B cell (primary cell): ENCODE data around the gene C6orf136. TPM values are rescaled to one million over a fixed set of nuclear protein-coding genes. Genes with fewer than 3 reads are reported as not detected.

Experiments used
- ATAC-seq: fragments of 200-7000 bp; cut with Tn5 transposase; one replicate; pipeline ENCODE4 v1.10.0; 2021; ENCODE audit warnings: low read depth, mild to moderate bottlenecking, moderate number of reproducible peaks, moderate library complexity
- CTCF ChIA-PET: fragments of 350-600 bp; sonication (Branson Sonifier 250); formaldehyde crosslinking; loops from one replicate; lab custom pipeline; 2021; ENCODE audit warnings: antibody characterized with exemption, inconsistent platforms; lab: Charles Lee
- POLR2A ChIA-PET: fragments of 350-600 bp; sonication (Branson Sonifier 250); formaldehyde crosslinking; loops from one replicate; lab custom pipeline; 2021; ENCODE audit warnings: antibody characterized with exemption; lab: Charles Lee
- DNase-seq: peaks from one replicate; pipeline ENCODE4 v3.0.0; 2013
- H2AFZ ChIP-seq: 2 replicates; pipeline ENCODE4 v1.6.1; 2012; ENCODE audit warnings: mild to moderate bottlenecking, low read depth, low read length; ENCODE audit not compliant: insufficient read depth, poor library complexity, severe bottlenecking
- H3K27ac ChIP-seq, 2 donors: 1 replicate in 1 of 2; 2 replicates in 1 of 2; pipeline ENCODE4 v1.5.1; 2012 to 2013; ENCODE audit warnings: low read length in 2 of 2, mild to moderate bottlenecking in 2 of 2, moderate library complexity in 1 of 2
- H3K27me3 ChIP-seq, 4 experiments: fragments of 200-600 bp in 1 of 4; sonication (generic) in 1 of 4; replicated peaks in 1 of 4; 1 replicate in 2 of 4; 2 replicates in 2 of 4; pipeline versions ENCODE4 v1.6.1 to v1.7.0; 2013 to 2016; ENCODE audit warnings: low read length in 3 of 4, mild to moderate bottlenecking in 2 of 4, mixed read lengths in 1 of 4, moderate library complexity in 1 of 4; ENCODE audit not compliant: insufficient read depth in 4 of 4, control insufficient read depth in 3 of 4; ENCODE audit errors: control extremely low read depth in 1 of 4
- H3K36me3 ChIP-seq, 2 experiments: replicated peaks in 1 of 2; 1 replicate in 1 of 2; 2 replicates in 1 of 2; pipeline versions ENCODE4 v1.6.1 to v1.7.1; 2013; ENCODE audit warnings: low read length in 1 of 2; ENCODE audit not compliant: insufficient read depth in 2 of 2, control insufficient read depth in 1 of 2; ENCODE audit errors: control extremely low read depth in 1 of 2, extremely low read depth in 1 of 2
- H3K4me1 ChIP-seq, 2 donors: fragments of 200-600 bp in 1 of 2; sonication (generic) in 1 of 2; 1 replicate in 1 of 2; 2 replicates in 1 of 2; pipeline versions ENCODE4 v1.5.1 to v1.6.1; 2013 to 2017; ENCODE audit warnings: low read length in 2 of 2; ENCODE audit not compliant: control insufficient read depth in 2 of 2, insufficient read depth in 2 of 2
- H3K4me2 ChIP-seq: replicated peaks from 2 replicates; pipeline ENCODE3; 2012; ENCODE audit warnings: mild to moderate bottlenecking, low read depth, low read length; ENCODE audit not compliant: poor library complexity, severe bottlenecking
- H3K4me3 ChIP-seq, 5 experiments: fragments of 200-600 bp in 1 of 5; sonication (generic) in 1 of 5; 1 replicate in 3 of 5; 2 replicates in 2 of 5; pipeline versions ENCODE4 v1.5.1 to v1.7.0; 2011 to 2016; ENCODE audit warnings: low read length in 4 of 5, mild to moderate bottlenecking in 4 of 5, low read depth in 2 of 5, control low read depth in 1 of 5, moderate library complexity in 1 of 5; ENCODE audit not compliant: insufficient read depth in 1 of 5; ENCODE audit errors: control extremely low read depth in 1 of 5, extremely low read depth in 1 of 5
- H3K79me2 ChIP-seq: fragments of 200-600 bp; sonication (generic); one replicate; pipeline ENCODE4 v1.6.0; 2016; ENCODE audit warnings: low read length; ENCODE audit not compliant: control insufficient read depth, insufficient read depth
- H3K9ac ChIP-seq: fragments of 200-600 bp; sonication (generic); 2 replicates; pipeline ENCODE4 v1.6.1; 2017; ENCODE audit warnings: mild to moderate bottlenecking, low read length, moderate library complexity
- H3K9me3 ChIP-seq, 3 donors: one replicate each; pipeline versions ENCODE4 v1.6.1 to v1.7.1; 2013; ENCODE audit warnings: low read length in 2 of 3; ENCODE audit not compliant: control insufficient read depth in 2 of 3, insufficient read depth in 1 of 3; ENCODE audit errors: control extremely low read depth in 1 of 3
- H4K20me1 ChIP-seq: 2 replicates; pipeline ENCODE4 v1.6.0; 2012; ENCODE audit warnings: mild to moderate bottlenecking, low read length; ENCODE audit not compliant: insufficient read depth, control insufficient read depth, poor library complexity, severe bottlenecking
- H3K27ac Mint-ChIP-seq: one replicate; pipeline ENCODE4 v1.8.0; 2021; ENCODE audit warnings: mixed read lengths
- H3K27me3 Mint-ChIP-seq: one replicate; pipeline ENCODE4 v1.8.0; 2021; ENCODE audit warnings: mixed read lengths
- H3K4me1 Mint-ChIP-seq: one replicate; pipeline ENCODE4 v1.8.0; 2021; ENCODE audit warnings: mixed read lengths
- H3K4me3 Mint-ChIP-seq: one replicate; pipeline ENCODE4 v1.8.0; 2021; ENCODE audit warnings: mixed read lengths
- H3K9me3 Mint-ChIP-seq: one replicate; pipeline ENCODE4 v1.8.0; 2022; ENCODE audit warnings: mixed read lengths; ENCODE audit not compliant: insufficient read depth
- EZH2 ChIP-seq: IDR thresholded peaks from 2 replicates; pipeline ENCODE4 v1.6.1; 2012; ENCODE audit warnings: borderline replicate concordance, low read depth, mild to moderate bottlenecking, moderate library complexity, low read length; ENCODE audit not compliant: insufficient read depth, poor library complexity, severe bottlenecking
- WGBS: methylation state at CpG from one replicate; pipeline ENCODE4 v1.1.5; 2013; ENCODE audit warnings: missing lambda C conversion rate; ENCODE audit not compliant: insufficient coverage; 5-methylcytosine and 5-hydroxymethylcytosine counted together
- intact Hi-C: fragments of 100-400 bp; cut with micrococcal nuclease; formaldehyde crosslinking; loops from one replicate; pipeline ENCODE4 v1.10.0; 2022
- polyA plus RNA-seq: library from polyadenylated mRNA; depleted of rRNA; stranded (reverse); fragments of >200 nt; gene quantifications from 2 replicates; pipeline ENCODE4 v1.2.3, GENCODE V29; 2012
- total RNA-seq, 2 donors: library from RNA; stranded (reverse); fragments of 120-200 nt in 1 of 2; gene quantifications; 1 replicate in 1 of 2; 2 replicates in 1 of 2; pipeline versions ENCODE4 v1.2.3 to v1.2.4, GENCODE V29; 2013 to 2022
- TF ChIP-seq, protein P1 (sequence below): fragments of 200-600 bp; IDR thresholded peaks from one replicate; pipeline ENCODE4 v1.8.0; 2022; ENCODE audit warnings: antibody characterized with exemption, mild to moderate bottlenecking

The C6orf136 gene
- total and polyA plus RNA-seq, 2 donors (not counting 1 experiment from before 2014, with no cell fraction given) = 36.6 to 37.2 TPM

DNA sequence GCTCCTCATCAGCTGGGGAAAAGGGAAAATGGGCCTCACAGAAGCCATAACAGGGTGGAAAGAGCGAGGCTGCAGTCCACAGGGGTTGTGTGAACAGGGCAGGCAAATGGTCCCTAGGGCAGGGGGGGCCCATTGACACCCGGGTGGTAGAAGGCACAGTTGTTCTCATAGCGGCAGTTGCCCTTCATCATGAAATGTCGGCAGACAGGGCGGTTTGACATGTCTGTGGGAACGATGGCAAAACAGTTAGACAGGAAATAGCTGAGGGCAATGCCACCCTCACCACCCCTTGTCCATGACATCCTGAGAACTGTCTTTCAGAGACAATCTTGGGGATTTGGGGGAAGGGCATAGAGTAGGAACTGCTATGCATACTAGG lies 45.5 kb upstream of the C6orf136 start:
- POLR2A ChIA-PET = interaction anchor here (1.1 kb wide), 1 partner anchor 13 kb away, joined by 5 read pairs; no protein-coding TSS in a partner anchor
- ATAC-seq (no peak), DNase-seq (no peak)
- Histone ChIP-seq H3K27me3 (no peaks in the 10 kb centered on the region), H3K9me3 (no peaks in the 10 kb centered on the region), H3K36me3 (peaks cover 6 to 61% of the 10 kb centered on the region in 2 experiments), H3K27ac (no peak overlapping the region), H3K4me2 (no peak overlapping the region), H4K20me1 (peaks cover 40% of the 10 kb centered on the region), H3K9ac (no peak overlapping the region), H3K79me2 (peaks cover 14% of the 10 kb centered on the region), H3K4me1 (peaks cover 0 to 6% of the 10 kb centered on the region in 2 donors), H2AFZ (no peak overlapping the region), H3K4me3 (no peak overlapping the region)
- Mint-ChIP-seq H3K4me3 (no peak overlapping the region), H3K27me3 (no peaks in the 10 kb centered on the region), H3K27ac (no peak overlapping the region), H3K9me3 (no peaks in the 10 kb centered on the region), H3K4me1 (peaks cover 7% of the 10 kb centered on the region)
- intact Hi-C loops = no loop called here
- TF ChIP-seq EZH2 = no peak
- TF ChIP-seq, protein P1, sequence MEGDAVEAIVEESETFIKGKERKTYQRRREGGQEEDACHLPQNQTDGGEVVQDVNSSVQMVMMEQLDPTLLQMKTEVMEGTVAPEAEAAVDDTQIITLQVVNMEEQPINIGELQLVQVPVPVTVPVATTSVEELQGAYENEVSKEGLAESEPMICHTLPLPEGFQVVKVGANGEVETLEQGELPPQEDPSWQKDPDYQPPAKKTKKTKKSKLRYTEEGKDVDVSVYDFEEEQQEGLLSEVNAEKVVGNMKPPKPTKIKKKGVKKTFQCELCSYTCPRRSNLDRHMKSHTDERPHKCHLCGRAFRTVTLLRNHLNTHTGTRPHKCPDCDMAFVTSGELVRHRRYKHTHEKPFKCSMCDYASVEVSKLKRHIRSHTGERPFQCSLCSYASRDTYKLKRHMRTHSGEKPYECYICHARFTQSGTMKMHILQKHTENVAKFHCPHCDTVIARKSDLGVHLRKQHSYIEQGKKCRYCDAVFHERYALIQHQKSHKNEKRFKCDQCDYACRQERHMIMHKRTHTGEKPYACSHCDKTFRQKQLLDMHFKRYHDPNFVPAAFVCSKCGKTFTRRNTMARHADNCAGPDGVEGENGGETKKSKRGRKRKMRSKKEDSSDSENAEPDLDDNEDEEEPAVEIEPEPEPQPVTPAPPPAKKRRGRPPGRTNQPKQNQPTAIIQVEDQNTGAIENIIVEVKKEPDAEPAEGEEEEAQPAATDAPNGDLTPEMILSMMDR = no peak
- CTCF ChIA-PET = interaction anchor here (1.0 to 12.2 kb wide), 5 partner anchors 10 to 129 kb away, joined by 3 to 295 read pairs (median 7); no protein-coding TSS in a partner anchor
- WGBS = 63% methylated on average over 3 of the region's 6 CpGs

DNA sequence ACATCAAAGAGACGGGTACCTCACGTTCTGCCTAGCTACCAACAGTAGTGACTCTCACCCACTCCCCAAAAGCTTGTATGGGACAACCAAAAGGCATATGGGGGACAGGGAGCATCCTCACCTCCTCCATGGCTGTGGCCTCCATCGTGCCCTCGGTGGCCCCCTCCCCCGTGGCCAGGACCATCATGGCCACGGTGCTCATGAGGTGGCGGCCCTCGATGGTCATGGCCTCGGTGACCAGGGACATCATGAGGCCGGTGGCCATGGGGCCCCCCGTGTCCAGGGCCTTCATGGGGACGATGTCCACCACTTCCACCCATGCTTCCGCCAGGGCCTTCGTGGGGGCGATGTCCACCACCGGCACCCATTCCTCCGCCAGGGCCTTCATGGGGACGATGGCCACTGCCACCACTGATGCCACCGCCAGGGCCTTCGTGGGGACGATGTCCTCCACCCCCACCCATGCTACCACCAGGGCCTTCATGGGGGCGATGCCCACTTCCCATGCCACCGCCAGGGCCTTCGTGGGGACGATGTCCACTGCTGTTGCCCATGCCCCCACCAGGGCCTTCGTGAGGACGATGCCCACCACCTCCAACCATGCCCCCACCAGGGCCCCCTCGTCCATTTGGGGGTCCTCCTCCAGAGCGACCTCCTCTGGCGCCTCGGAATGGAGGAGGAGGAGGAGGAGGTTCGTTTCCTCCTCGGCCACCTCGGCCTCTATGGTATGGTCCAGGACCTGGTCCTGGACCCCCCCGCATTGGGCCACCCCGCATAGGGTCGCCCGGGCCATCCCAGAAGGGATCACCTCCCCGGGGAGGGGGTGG lies 44.9 kb upstream of the C6orf136 start:
- Mint-ChIP-seq H3K4me1 (peaks cover 10% of the 10 kb centered on the region), H3K9me3 (no peaks in the 10 kb centered on the region), H3K4me3 (no peak overlapping the region), H3K27me3 (no peaks in the 10 kb centered on the region), H3K27ac (no peak overlapping the region)
- intact Hi-C loops = no loop called here
- DNase-seq (no peak), ATAC-seq (no peak)
- Histone ChIP-seq H3K4me1 (peaks cover 0 to 6% of the 10 kb centered on the region in 2 donors), H3K27ac (no peak overlapping the region), H3K9me3 (no peaks in the 10 kb centered on the region), H3K27me3 (no peaks in the 10 kb centered on the region), H3K79me2 (peaks cover 19% of the 10 kb centered on the region), H3K9ac (no peak overlapping the region), H4K20me1 (peaks cover 43% of the 10 kb centered on the region), H3K4me2 (no peak overlapping the region), H3K36me3 (peaks cover 6 to 67% of the 10 kb centered on the region in 2 experiments), H2AFZ (no peak overlapping the region), H3K4me3 (no peak overlapping the region)
- 97% methylated on average over 25 of the region's 39 CpGs for WGBS
- CTCF ChIA-PET = interaction anchor here (1.0 to 12.2 kb wide), 5 partner anchors 10 to 129 kb away, joined by 3 to 295 read pairs (median 7); no protein-coding TSS in a partner anchor
- POLR2A ChIA-PET = interaction anchor here (1.1 kb wide), 1 partner anchor 13 kb away, joined by 5 read pairs; no protein-coding TSS in a partner anchor
- TF ChIP-seq, protein P1 = no peak
- TF ChIP-seq EZH2 = no peak
